ENCODE data around the gene TIAM2. TPM values are rescaled to one million over a fixed set of nuclear protein-coding genes. Genes with fewer than 3 reads are reported as not detected.

The TIAM2 gene
- total and polyA plus RNA-seq, 2 donors (not counting 3 experiments of a cell fraction or from before 2014, with no cell fraction given): 9.6 to 18.5 TPM

DNA sequence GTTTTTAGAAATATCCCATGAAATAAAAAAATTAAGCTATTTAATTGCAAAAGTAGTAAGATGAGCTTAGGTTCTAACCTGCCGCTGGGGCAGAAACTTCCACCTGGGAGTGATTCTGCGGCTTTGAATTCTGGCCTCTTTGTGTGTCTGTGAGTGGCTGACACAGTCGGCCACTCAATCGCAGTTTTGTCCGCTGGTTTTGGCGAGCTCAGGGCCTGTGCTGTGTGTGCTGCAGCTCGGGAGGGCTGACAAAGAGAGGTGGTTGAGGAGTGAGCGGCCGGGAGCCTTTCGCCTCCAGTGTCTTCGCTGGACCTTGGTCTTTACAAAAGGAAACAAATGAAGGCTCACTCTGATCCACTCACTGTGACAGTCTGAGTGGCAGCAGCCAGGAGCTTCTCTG, 128.4 kb downstream of the TIAM2 start:
- no peak for TF ChIP-seq POLR2A (IDR thresholded peaks at IDR 0.05; ENCODE audit: low read depth, low read length)
- no peak for TF ChIP-seq EZH2 (IDR thresholded peaks at IDR 0.05; ENCODE audit: borderline replicate concordance, low read depth, low read length, severe bottlenecking)
- Histone ChIP-seq H3K27ac (ENCODE audit: insufficient read depth, low read depth, low read length) (no peak overlapping the region), H3K4me1 (ENCODE audit: control insufficient read depth, extremely low read depth, insufficient read depth, low read length) (peaks cover 10% of the 10 kb centered on the region), H3K36me3 (ENCODE audit: control insufficient read depth in 2 of 2, extremely low read depth in 1 of 2, insufficient read depth in 2 of 2, low read length in 2 of 2) (no peaks in the 10 kb centered on the region), H2AFZ (ENCODE audit: low read depth, low read length) (no peak overlapping the region), H4K20me1 (replicated peaks; ENCODE audit: control insufficient read depth, extremely low read depth, insufficient read depth, low read length) (no peaks in the 10 kb centered on the region), H3K4me3 (replicated peaks in 1 of 3; ENCODE audit: insufficient read depth in 1 of 3, low read depth in 1 of 3, low read length in 3 of 3) (no peak overlapping the region), H3K9ac (replicated peaks; ENCODE audit: extremely low read depth, insufficient read depth, low read length) (no peak overlapping the region), H3K79me2 (ENCODE audit: control insufficient read depth, insufficient read depth, low read length) (no peaks in the 10 kb centered on the region), H3K9me1 (replicated peaks; ENCODE audit: control insufficient read depth, extremely low read depth, insufficient read depth, low read length) (no peaks in the 10 kb centered on the region), H3K27me3 (ENCODE audit: control insufficient read depth in 2 of 2, insufficient read depth in 2 of 2, low read length in 2 of 2) (no peaks in the 10 kb centered on the region), H3K4me2 (ENCODE audit: insufficient read depth, low read length) (no peak overlapping the region), H3K9me3 (replicated peaks; ENCODE audit: control insufficient read depth, insufficient read depth, low read length) (no peaks in the 10 kb centered on the region)
- dilution Hi-C loops (cut with MboI; ENCODE audit: extremely low pct_ligation_motif_present, low sequenced_read_pairs): no loop called here
- no TSS peak for BruUV-seq (replicated peaks)
- CTCF ChIA-PET: interaction anchor here (1.4 to 2.0 kb wide), 4 partner anchors 11 to 255 kb away, joined by 5 to 8 read pairs (median 6); no protein-coding TSS in a partner anchor
- intact Hi-C loops (cut with micrococcal nuclease): no loop called here
- POLR2A ChIA-PET: no interaction called here
- FAIRE-seq (no peak), DNase-seq (ENCODE audit: low read depth, low spot score) (no peak)

DNA sequence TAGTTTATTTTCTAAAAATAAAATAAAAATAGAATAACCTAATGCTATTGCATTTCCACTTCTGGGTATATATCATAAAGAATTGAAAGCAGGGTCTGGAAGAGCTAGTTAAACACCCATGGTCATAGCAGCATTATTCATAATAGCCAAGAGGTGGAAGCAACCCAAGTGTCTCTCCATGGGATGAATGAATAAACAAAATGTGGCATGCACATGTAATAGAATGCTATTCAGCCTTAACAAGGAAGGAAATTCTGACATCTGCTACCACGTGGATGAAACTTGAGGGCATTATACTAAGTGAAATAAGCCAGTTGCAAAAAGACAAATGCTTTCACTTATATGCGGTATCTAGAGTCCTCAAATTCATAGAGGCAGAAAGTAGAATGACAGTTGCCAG, 130.8 kb downstream of the TIAM2 start:
- FAIRE-seq: peak; percentile 28
- Histone ChIP-seq H3K27ac (ENCODE audit: insufficient read depth, low read depth, low read length) (no peak overlapping the region), H3K9ac (replicated peaks; ENCODE audit: extremely low read depth, insufficient read depth, low read length) (no peak overlapping the region), H2AFZ (ENCODE audit: low read depth, low read length) (no peak overlapping the region), H3K4me1 (ENCODE audit: control insufficient read depth, extremely low read depth, insufficient read depth, low read length) (peaks cover 10% of the 10 kb centered on the region), H3K9me3 (replicated peaks; ENCODE audit: control insufficient read depth, insufficient read depth, low read length) (no peaks in the 10 kb centered on the region), H3K27me3 (ENCODE audit: control insufficient read depth in 2 of 2, insufficient read depth in 2 of 2, low read length in 2 of 2) (no peaks in the 10 kb centered on the region), H3K79me2 (ENCODE audit: control insufficient read depth, insufficient read depth, low read length) (no peaks in the 10 kb centered on the region), H3K36me3 (ENCODE audit: control insufficient read depth in 2 of 2, extremely low read depth in 1 of 2, insufficient read depth in 2 of 2, low read length in 2 of 2) (peaks cover 3 to 5% of the 10 kb centered on the region in 2 experiments), H3K4me3 (replicated peaks in 1 of 3; ENCODE audit: insufficient read depth in 1 of 3, low read depth in 1 of 3, low read length in 3 of 3) (no peak overlapping the region), H3K4me2 (ENCODE audit: insufficient read depth, low read length) (no peak overlapping the region), H3K9me1 (replicated peaks; ENCODE audit: control insufficient read depth, extremely low read depth, insufficient read depth, low read length) (no peaks in the 10 kb centered on the region), H4K20me1 (replicated peaks; ENCODE audit: control insufficient read depth, extremely low read depth, insufficient read depth, low read length) (no peaks in the 10 kb centered on the region)
- ChIA-PET CTCF (interaction anchor here (2.4 kb wide), 1 partner anchor 12 kb away, joined by 5 read pairs; no protein-coding TSS in a partner anchor), POLR2A (interaction anchor here (0.6 kb wide), 1 partner anchor 1707 kb away, joined by 9 read pairs; no protein-coding TSS in a partner anchor)
- no TSS peak for BruUV-seq (replicated peaks)
- TF ChIP-seq EZH2 (IDR thresholded peaks at IDR 0.05; ENCODE audit: borderline replicate concordance, low read depth, low read length, severe bottlenecking) (no peak), JUN (IDR thresholded peaks at IDR 0.05; ENCODE audit: borderline replicate concordance, insufficient read depth, insufficient read length, low read depth) (no peak), POLR2A (IDR thresholded peaks at IDR 0.05; ENCODE audit: low read depth, low read length) (no peak), MYC (IDR thresholded peaks at IDR 0.05; ENCODE audit: low read depth, low read length) (no peak), FOS (IDR thresholded peaks at IDR 0.05; ENCODE audit: borderline replicate concordance, insufficient read depth, low read length) (no peak), GATA2 (IDR thresholded peaks at IDR 0.05; ENCODE audit: insufficient read depth, insufficient read length, low read depth, low read length) (no peak), POLR2AphosphoS5 (IDR thresholded peaks at IDR 0.05; ENCODE audit: insufficient read depth, low read depth, low read length) (no peak)
- TF ChIP-seq, protein P1, sequence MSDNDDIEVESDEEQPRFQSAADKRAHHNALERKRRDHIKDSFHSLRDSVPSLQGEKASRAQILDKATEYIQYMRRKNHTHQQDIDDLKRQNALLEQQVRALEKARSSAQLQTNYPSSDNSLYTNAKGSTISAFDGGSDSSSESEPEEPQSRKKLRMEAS (IDR thresholded peaks at IDR 0.05; ENCODE audit: insufficient read depth, insufficient read length): no peak
- TF ChIP-seq, protein P2, sequence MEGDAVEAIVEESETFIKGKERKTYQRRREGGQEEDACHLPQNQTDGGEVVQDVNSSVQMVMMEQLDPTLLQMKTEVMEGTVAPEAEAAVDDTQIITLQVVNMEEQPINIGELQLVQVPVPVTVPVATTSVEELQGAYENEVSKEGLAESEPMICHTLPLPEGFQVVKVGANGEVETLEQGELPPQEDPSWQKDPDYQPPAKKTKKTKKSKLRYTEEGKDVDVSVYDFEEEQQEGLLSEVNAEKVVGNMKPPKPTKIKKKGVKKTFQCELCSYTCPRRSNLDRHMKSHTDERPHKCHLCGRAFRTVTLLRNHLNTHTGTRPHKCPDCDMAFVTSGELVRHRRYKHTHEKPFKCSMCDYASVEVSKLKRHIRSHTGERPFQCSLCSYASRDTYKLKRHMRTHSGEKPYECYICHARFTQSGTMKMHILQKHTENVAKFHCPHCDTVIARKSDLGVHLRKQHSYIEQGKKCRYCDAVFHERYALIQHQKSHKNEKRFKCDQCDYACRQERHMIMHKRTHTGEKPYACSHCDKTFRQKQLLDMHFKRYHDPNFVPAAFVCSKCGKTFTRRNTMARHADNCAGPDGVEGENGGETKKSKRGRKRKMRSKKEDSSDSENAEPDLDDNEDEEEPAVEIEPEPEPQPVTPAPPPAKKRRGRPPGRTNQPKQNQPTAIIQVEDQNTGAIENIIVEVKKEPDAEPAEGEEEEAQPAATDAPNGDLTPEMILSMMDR (IDR thresholded peaks at IDR 0.05; ENCODE audit: extremely low read depth in 1 of 2, insufficient read depth in 1 of 2, low read depth in 1 of 2, low read length in 2 of 2): no peak
- no peak for DNase-seq (ENCODE audit: low read depth, low spot score)
- dilution Hi-C loops (cut with MboI; ENCODE audit: extremely low pct_ligation_motif_present, low sequenced_read_pairs): no loop called here
- intact Hi-C loops (cut with micrococcal nuclease): loop anchor here (2.0 kb wide), 1 partner anchor 29 kb away; no protein-coding TSS in a partner anchor

Measured in endothelial cell of umbilical vein (primary cell).